GM12865 (cell line): ENCODE results near the gene CIITA.
A peak's percentile ranks its signal among the peaks of the same experiment; 100 is the strongest.

Experiments used
- DNase-seq: peaks from one replicate; pipeline ENCODE4 v3.0.0; 2010; ENCODE audit warnings: low read depth
- H3K4me3 ChIP-seq: 2 replicates; pipeline ENCODE4 v1.5.1; 2011; ENCODE audit warnings: mild to moderate bottlenecking, low read depth, low read length, control low read depth
- CTCF ChIP-seq: IDR thresholded peaks from 2 replicates; pipeline ENCODE4 v1.5.1; 2011; ENCODE audit warnings: low read length, control low read depth, low read depth, inconsistent platforms; ENCODE audit not compliant: insufficient read depth; ENCODE audit errors: missing control alignments

Gene CIITA

GRCh38 chr16:10983159-10983558, 106.2 kb downstream of the CIITA start:
- peak; percentile 38 for DNase-seq
- no peak overlapping the region for H3K4me3 ChIP-seq

GRCh38 chr16:10984509-10984908, 107.5 kb downstream of the CIITA start:
- no peak for TF ChIP-seq CTCF
- peak; percentile 17 for DNase-seq
- H3K4me3 ChIP-seq: no peak overlapping the region

More at GRCh38 chr16:10983159-10983558, 106.2 kb downstream of the CIITA start:
- peak; percentile 28 for TF ChIP-seq CTCF
